GM12864 (cell line): ENCODE data around the gene CIAPIN1.

Experiments used
- DNase-seq: peaks from one replicate; pipeline ENCODE4 v3.0.0-alpha.2; 2011; ENCODE audit warnings: low read depth
- H3K4me3 ChIP-seq: 2 replicates; pipeline ENCODE4 v1.5.1; 2011; ENCODE audit warnings: mild to moderate bottlenecking, low read depth, low read length, control low read depth
- CTCF ChIP-seq: IDR thresholded peaks from 2 replicates; pipeline ENCODE4 v1.5.1; 2011; ENCODE audit warnings: low read depth, mild to moderate bottlenecking, moderate library complexity, low read length, control low read depth, inconsistent platforms; ENCODE audit errors: missing control alignments

The CIAPIN1 gene

GRCh38 chr16:57388359-57389086 is 58.7 kb downstream of the CIAPIN1 start:
- DNase-seq, result peak; percentile 62
- H3K4me3 ChIP-seq, result no peak overlapping the region
- TF ChIP-seq CTCF, result no peak

GRCh38 chr16:57387598-57388354 is 59.4 kb downstream of the CIAPIN1 start:
- DNase-seq, result no peak
- no peak for TF ChIP-seq CTCF
- no peak overlapping the region for H3K4me3 ChIP-seq

- TF ChIP-seq CTCF, result no peak
- DNase-seq, result no peak
Observed at GRCh38 chr16:57386381-57386951, 60.7 kb downstream of the CIAPIN1 start.

GRCh38 chr16:57385083-57385482 is 62.1 kb downstream of the CIAPIN1 start:
- TF ChIP-seq CTCF, result no peak
- no peak overlapping the region for H3K4me3 ChIP-seq
- no peak for DNase-seq

More at GRCh38 chr16:57386381-57386951, 60.7 kb downstream of the CIAPIN1 start:
- H3K4me3 ChIP-seq, result no peak overlapping the region

- no peak overlapping the region for H3K4me3 ChIP-seq
- no peak for TF ChIP-seq CTCF
- no peak for DNase-seq
Observed at GRCh38 chr16:57384248-57385070, 62.7 kb downstream of the CIAPIN1 start.
